HG03097 (cell line): ENCODE data around the gene AGPAT3.

Experiments
- ATAC-seq: cut with Tn5 transposase; IDR thresholded peaks from one replicate; pipeline ENCODE4 v1.9.1; 2021; ENCODE audit not compliant: unreplicated experiment, low FRiP score

AGPAT3 gene

GRCh38 chr21:43951911-43952703, 87.1 kb downstream of the AGPAT3 start:
- ATAC-seq, result no peak

GRCh38 chr21:43953021-43953420, 88.0 kb downstream of the AGPAT3 start:
- ATAC-seq, result no peak

- no peak for ATAC-seq
These were observed 89.0 kb downstream of the AGPAT3 start for GRCh38 chr21:43954042-43954441.

- no peak for ATAC-seq
These were observed 89.9 kb downstream of the AGPAT3 start for GRCh38 chr21:43954896-43955295.

- ATAC-seq, result no peak
These were observed 91.1 kb downstream of the AGPAT3 start for GRCh38 chr21:43956019-43956669.

GRCh38 chr21:43956670-43957035, 91.6 kb downstream of the AGPAT3 start:
- no peak for ATAC-seq

- no peak for ATAC-seq
These were observed 92.1 kb downstream of the AGPAT3 start for GRCh38 chr21:43957128-43957571.

GRCh38 chr21:43957611-43958362, 92.8 kb downstream of the AGPAT3 start:
- ATAC-seq, result no peak

GRCh38 chr21:43958364-43959158, 93.5 kb downstream of the AGPAT3 start:
- no peak for ATAC-seq

- no peak for ATAC-seq
These were observed 94.5 kb downstream of the AGPAT3 start for GRCh38 chr21:43959231-43960116.

GRCh38 chr21:43961382-43961909, 96.4 kb downstream of the AGPAT3 start:
- ATAC-seq, result no peak

- ATAC-seq, result no peak
These were observed 101.0 kb downstream of the AGPAT3 start for GRCh38 chr21:43965911-43966585.

GRCh38 chr21:43966946-43967512, 102.0 kb downstream of the AGPAT3 start:
- ATAC-seq, result no peak

GRCh38 chr21:43967981-43968380, 103.0 kb downstream of the AGPAT3 start:
- ATAC-seq, result no peak

GRCh38 chr21:43968410-43969114, 103.5 kb downstream of the AGPAT3 start:
- no peak for ATAC-seq

- no peak for ATAC-seq
These were observed 104.1 kb downstream of the AGPAT3 start for GRCh38 chr21:43969115-43969444.

- ATAC-seq, result no peak
These were observed 105.5 kb downstream of the AGPAT3 start for GRCh38 chr21:43970551-43970950.
